ENCODE measurements around the gene TUFM. TPM values are rescaled to one million over a fixed set of nuclear protein-coding genes. Genes with fewer than 3 reads are reported as not detected.
A peak's percentile ranks its signal among the peaks of the same experiment; 100 is the strongest.
"Not testable (repeated sequence)": the region's sequence is repeated elsewhere in the genome, so short reads cannot be mapped to it uniquely, and the experiment has no call there.

Gene TUFM
- 189 and 206 TPM in 2 replicates for total RNA-seq

DNA sequence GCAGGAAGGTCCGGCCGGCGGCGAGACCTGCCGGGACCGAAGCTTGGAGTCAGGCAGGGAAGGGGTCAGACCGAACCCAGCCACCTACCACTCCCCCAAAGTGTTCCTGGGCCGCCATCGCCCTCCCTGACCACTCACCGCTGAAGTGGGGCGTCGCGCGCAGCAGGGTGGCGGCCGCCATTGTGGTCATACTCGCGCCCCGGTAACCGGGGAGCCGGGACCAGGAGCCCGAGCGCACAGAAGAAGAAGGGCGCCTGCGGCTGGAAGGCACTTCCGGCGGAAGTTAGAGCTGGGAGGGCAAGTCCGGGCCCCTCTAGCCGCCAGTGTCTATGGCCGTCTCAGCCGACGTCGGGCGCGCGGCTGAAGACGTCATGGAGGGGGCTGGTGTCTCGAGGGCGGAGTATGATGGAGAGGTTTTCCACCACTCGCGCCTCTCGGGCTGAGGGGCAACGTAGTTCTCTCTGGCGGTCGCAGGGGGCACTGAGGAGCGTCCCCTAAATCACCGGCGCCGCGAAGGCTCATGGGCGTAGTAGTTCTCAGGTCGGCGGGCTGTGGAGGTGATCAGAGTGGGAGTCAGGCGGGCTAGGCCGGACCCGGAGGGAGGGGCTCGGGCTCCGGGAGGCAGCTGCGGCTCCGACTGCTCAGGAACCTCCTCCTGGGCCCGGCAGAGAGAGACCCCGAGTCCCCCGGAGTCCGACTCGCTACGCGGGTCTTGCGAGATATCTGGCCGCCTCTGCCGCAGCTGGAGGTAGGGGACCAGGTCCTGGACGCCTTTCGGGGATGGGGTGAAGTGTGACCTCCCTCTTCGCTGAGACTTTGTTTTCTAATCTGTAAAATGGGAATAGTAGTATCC is at the start of gene TUFM:
Gene TUFM, minus strand, starts transcription at position 269 of the 853 bp plus-strand sequence. Its CDS starts 79 bp downstream, at position 190.
- TF ChIP-seq, protein P1, sequence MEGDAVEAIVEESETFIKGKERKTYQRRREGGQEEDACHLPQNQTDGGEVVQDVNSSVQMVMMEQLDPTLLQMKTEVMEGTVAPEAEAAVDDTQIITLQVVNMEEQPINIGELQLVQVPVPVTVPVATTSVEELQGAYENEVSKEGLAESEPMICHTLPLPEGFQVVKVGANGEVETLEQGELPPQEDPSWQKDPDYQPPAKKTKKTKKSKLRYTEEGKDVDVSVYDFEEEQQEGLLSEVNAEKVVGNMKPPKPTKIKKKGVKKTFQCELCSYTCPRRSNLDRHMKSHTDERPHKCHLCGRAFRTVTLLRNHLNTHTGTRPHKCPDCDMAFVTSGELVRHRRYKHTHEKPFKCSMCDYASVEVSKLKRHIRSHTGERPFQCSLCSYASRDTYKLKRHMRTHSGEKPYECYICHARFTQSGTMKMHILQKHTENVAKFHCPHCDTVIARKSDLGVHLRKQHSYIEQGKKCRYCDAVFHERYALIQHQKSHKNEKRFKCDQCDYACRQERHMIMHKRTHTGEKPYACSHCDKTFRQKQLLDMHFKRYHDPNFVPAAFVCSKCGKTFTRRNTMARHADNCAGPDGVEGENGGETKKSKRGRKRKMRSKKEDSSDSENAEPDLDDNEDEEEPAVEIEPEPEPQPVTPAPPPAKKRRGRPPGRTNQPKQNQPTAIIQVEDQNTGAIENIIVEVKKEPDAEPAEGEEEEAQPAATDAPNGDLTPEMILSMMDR (IDR thresholded peaks at IDR 0.05): no peak
- H3K4me3 Mint-ChIP-seq: peak within 1 kb of the TSS; percentile 95
- H3K36me3 Mint-ChIP-seq (ENCODE audit: low read depth): peaks cover 51% of the 10 kb centered on the region
- ChIA-PET CTCF (interaction anchor here (0.7 to 4.9 kb wide), 9 partner anchors 14 to 131 kb away, joined by 3 to 20 read pairs (median 4); partner anchors contain the start of genes ATXN2L and SH2B1), POLR2A (interaction anchor here (0.5 to 6.6 kb wide), 26 partner anchors 8 to 1087 kb away, joined by 3 to 113 read pairs (median 4); partner anchors contain the start of genes ATXN2L, CD19, CLN3 and NFATC2IP)
- peak; percentile 96 for DNase-seq
- no peaks in the 10 kb centered on the region for H3K9me3 Mint-ChIP-seq
- peaks cover 28% of the 10 kb centered on the region for H3K4me1 Mint-ChIP-seq
- no peaks in the 10 kb centered on the region for H3K27me3 Mint-ChIP-seq
- intact Hi-C loops (cut with micrococcal nuclease): loop anchor here (1.0 kb wide), 5 partner anchors 17 to 104 kb away; partner anchors contain the start of genes NFATC2IP and SH2B1
- peak within 1 kb of the TSS; percentile 90 for H3K27ac Mint-ChIP-seq
- peak; percentile 97 for ATAC-seq (ENCODE audit: low read depth)

DNA sequence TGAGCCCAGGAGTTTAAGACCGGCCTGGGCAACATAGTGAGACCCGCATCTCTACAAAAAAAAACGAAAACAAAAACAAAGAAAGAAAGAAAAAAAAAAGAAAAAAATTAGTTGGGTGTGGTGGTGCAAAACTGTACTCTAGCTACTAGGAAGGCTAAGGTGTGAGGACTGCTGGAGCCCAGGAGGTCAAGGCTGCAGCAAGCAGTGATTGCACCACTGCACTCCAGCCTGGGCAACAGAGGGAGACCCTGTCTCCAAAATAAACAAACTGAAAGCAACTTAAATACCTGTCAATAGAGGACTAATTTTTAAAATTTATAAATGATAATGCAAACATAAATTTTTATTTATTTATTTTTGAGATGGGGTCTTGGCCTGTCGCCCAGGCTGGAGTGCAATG is 49.5 kb upstream of the TUFM start:
- ChIA-PET CTCF (no interaction called here), POLR2A (interaction anchor here (1.2 kb wide), 1 partner anchor 27 kb away, joined by 3 read pairs; no protein-coding TSS in a partner anchor)
- Mint-ChIP-seq H3K4me3 (no peak overlapping the region), H3K27ac (no peak overlapping the region), H3K9me3 (no peaks in the 10 kb centered on the region), H3K36me3 (ENCODE audit: low read depth) (peaks cover 9% of the 10 kb centered on the region), H3K4me1 (peaks cover 8% of the 10 kb centered on the region), H3K27me3 (no peaks in the 10 kb centered on the region)
- DNase-seq: no peak
- TF ChIP-seq, protein P1 (IDR thresholded peaks at IDR 0.05): no peak
- ATAC-seq (ENCODE audit: low read depth): no peak
- intact Hi-C loops (cut with micrococcal nuclease): loop anchor here (1.0 kb wide), 1 partner anchor 15 kb away; no protein-coding TSS in a partner anchor

DNA sequence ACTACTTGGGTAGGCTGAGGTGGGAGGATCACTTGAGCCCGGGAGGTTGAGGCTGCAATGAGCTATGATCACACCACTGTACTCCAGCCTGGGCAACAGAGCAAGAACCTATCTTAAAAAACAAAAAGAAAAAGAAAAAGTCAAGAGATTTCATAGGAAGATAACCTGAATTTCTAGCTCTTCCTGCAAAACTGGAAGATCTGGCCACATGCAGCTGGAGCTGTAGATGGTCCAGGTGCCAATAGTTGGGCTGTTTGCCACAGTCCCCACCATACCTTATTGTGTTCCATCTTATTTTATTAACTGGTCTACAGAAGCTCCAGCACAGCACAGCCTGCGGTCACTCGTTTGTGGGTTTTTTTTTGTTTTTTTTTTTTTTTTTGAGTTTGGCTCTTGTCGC is 47.1 kb upstream of the TUFM start:
- no peak for DNase-seq
- Mint-ChIP-seq H3K27ac (no peak overlapping the region), H3K9me3 (no peaks in the 10 kb centered on the region), H3K4me3 (no peak overlapping the region), H3K36me3 (ENCODE audit: low read depth) (peaks cover 5% of the 10 kb centered on the region), H3K4me1 (peaks cover 8% of the 10 kb centered on the region), H3K27me3 (no peaks in the 10 kb centered on the region)
- ATAC-seq (ENCODE audit: low read depth): no peak
- ChIA-PET POLR2A (interaction anchor here (0.7 kb wide), 1 partner anchor 18 kb away, joined by 11 read pairs; no protein-coding TSS in a partner anchor), CTCF (no interaction called here)
- TF ChIP-seq, protein P1 (IDR thresholded peaks at IDR 0.05): no peak
- intact Hi-C loops (cut with micrococcal nuclease): no loop called here

DNA sequence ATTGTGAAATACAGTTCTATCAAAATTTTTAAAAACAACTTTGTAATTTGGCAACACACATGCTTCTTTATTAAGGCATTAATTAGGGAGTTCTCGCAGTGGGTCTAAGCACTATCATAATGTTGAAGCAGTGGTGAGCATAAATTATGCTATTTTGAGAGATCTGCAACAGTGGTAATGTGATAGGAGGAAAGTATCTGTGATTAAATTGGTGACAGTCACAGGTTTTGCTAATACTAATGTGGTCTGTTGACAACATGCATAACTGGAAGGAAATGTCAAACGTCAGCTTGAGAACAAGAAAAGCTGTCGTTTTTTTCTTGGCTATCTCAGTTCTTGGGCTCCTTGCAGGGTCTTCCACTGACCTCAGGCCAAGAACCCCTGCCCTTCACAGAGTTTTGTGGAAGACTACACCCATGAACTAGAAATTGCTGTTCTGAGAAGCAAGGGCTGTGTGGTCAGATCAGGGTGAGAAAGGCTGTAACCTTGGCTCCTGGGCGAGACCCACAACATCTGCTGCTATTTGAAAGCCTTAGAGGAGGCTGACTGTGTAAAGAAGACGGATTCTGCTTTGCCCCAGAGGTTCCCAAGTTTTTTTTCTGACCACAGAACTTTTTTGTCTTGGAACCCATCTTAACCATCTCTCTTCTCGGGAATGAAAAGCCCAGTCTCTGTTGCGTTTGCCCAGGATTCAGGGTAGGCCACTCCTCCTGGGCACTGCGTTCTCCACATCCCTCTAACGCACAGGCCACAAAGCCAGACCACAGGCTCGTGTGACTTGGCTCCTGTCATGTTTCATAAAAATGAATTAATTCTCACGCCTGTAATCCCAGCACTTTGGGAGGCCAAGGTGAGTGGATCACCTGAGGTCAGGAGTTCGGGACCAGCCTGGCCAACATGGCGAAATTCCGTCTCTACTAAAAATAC is 46.1 kb upstream of the TUFM start:
- TF ChIP-seq, protein P1 (IDR thresholded peaks at IDR 0.05): no peak
- Mint-ChIP-seq H3K27ac (no peak overlapping the region), H3K27me3 (no peaks in the 10 kb centered on the region), H3K4me3 (no peak overlapping the region), H3K9me3 (no peaks in the 10 kb centered on the region), H3K4me1 (peaks cover 8% of the 10 kb centered on the region), H3K36me3 (ENCODE audit: low read depth) (no peaks in the 10 kb centered on the region)
- intact Hi-C loops (cut with micrococcal nuclease): loop anchor here (2.0 kb wide), 1 partner anchor 21 kb away; no protein-coding TSS in a partner anchor
- no peak for DNase-seq
- ChIA-PET POLR2A (interaction anchor here (0.6 to 1.4 kb wide), 3 partner anchors 22 to 29 kb away, joined by 3 to 4 read pairs (median 3); partner anchors contain the start of gene SH2B1), CTCF (no interaction called here)
- ATAC-seq (ENCODE audit: low read depth): no peak

DNA sequence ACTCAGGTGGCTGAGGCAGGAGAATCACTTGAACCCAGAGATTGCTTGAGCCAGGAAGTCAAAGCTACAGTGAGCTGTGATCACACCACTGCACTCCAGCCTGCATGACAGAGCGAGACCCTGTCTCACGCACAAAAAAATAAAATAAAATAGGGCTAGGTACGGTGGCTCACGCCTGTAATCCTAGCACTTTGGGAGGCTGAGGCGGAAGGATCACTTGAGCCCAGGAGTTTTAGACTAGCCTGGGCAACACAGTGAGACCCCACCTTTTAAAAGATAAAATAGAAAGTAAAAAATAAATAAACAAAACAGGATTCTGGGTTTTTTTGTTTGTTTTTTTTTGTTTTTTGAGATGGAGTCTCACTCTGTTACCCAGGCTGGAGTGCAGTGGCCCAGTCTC is 44.2 kb upstream of the TUFM start:
- not testable (repeated sequence) for H3K4me3 Mint-ChIP-seq; H3K36me3 Mint-ChIP-seq (ENCODE audit: low read depth); H3K27ac Mint-ChIP-seq; DNase-seq; H3K4me1 Mint-ChIP-seq; ATAC-seq (ENCODE audit: low read depth); H3K9me3 Mint-ChIP-seq; H3K27me3 Mint-ChIP-seq
- intact Hi-C loops (cut with micrococcal nuclease): loop anchor here (2.0 kb wide), 1 partner anchor 20 kb away; no protein-coding TSS in a partner anchor
- CTCF ChIA-PET: interaction anchor here (1.3 kb wide), 1 partner anchor 55 kb away, joined by 4 read pairs; no protein-coding TSS in a partner anchor
- POLR2A ChIA-PET: interaction anchor here (0.7 kb wide), 1 partner anchor 17 kb away, joined by 8 read pairs; no protein-coding TSS in a partner anchor
